Heart left ventricle (tissue), 13 donors: ENCODE results near the gene MVK.

Source experiments
- POLR2A ChIP-seq, 2 donors: fragments of 450-650 bp; IDR thresholded peaks; one replicate each; pipeline ENCODE4 v1.6.1; 2017; ENCODE audit warnings: antibody characterized with exemption in 2 of 2, mild to moderate bottlenecking in 2 of 2, moderate library complexity in 2 of 2
- TF ChIP-seq, protein P1 (sequence below), 12 donors: fragments of 200-600 bp; sonication (generic) in 4 of 12; IDR thresholded peaks; one replicate each; pipeline versions ENCODE4 v1.5.0 to v1.8.0; 2018 to 2022; ENCODE audit warnings: antibody characterized with exemption in 12 of 12, mild to moderate bottlenecking in 5 of 12
- donor health status: ischemic (EF 13 %, LVEDD 7.1; RV severe dilation, severe dysfunction).
- donor health status: DM: no; HTN: yes; CAD: no.
- donor health status: DM: no; HTN: no; CAD: no.
- donor health status: ischemic (EF 25% LVEDD 6.9; RV normal size, moderate dysfunction).
- donor health status: ischemic (EF 25% LVEDD 5.7; RV mildly dilated, moderate dysfunction).
- donor health status: ischemic (EF 35%, LVEDD 5.7; RV mildly dilated, moderate dysfunction).
- donor health status: nonischemic (EF 11% LVEDD 7.7; RV severe dilation, severe dysfunction).
- donor health status: DM: yes; HTN: yes; CAD: no.
- donor health status: PGD.
- donor health status: ischemic (EF 29% LVEDD 5.4; RV normal size, mild dysfunction).
- donor health status: nonischemic (EF 23%, LVEDD 6.1; RV moderate dilation, normal function).

- no peak for TF ChIP-seq POLR2A (IDR thresholded peaks at IDR 0.05)
- TF ChIP-seq, protein P1, sequence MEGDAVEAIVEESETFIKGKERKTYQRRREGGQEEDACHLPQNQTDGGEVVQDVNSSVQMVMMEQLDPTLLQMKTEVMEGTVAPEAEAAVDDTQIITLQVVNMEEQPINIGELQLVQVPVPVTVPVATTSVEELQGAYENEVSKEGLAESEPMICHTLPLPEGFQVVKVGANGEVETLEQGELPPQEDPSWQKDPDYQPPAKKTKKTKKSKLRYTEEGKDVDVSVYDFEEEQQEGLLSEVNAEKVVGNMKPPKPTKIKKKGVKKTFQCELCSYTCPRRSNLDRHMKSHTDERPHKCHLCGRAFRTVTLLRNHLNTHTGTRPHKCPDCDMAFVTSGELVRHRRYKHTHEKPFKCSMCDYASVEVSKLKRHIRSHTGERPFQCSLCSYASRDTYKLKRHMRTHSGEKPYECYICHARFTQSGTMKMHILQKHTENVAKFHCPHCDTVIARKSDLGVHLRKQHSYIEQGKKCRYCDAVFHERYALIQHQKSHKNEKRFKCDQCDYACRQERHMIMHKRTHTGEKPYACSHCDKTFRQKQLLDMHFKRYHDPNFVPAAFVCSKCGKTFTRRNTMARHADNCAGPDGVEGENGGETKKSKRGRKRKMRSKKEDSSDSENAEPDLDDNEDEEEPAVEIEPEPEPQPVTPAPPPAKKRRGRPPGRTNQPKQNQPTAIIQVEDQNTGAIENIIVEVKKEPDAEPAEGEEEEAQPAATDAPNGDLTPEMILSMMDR (IDR thresholded peaks at IDR 0.05) = no peak
Observed at GRCh38 chr12:109605599-109606228, 32.1 kb downstream of the MVK start.
